Activated CD4-positive, alpha-beta T cell treated with anti-CD3 and anti-CD28 coated beads, Interleukin-2, amount 50 U/mL, for 1 hour (primary cell): ENCODE data around the gene RNU6-9.
"Not testable (repeated sequence)": the region's sequence is repeated elsewhere in the genome, so short reads cannot be mapped to it uniquely, and the experiment has no call there.

Experiments used
- DNase-seq: peaks from one replicate; pipeline ENCODE4 v3.0.0-alpha.2; 2020

The RNU6-9 gene

GRCh38 chr19:861756-862580 is 31.3 kb upstream of the RNU6-9 start:
- peak; percentile 69 for DNase-seq

GRCh38 chr19:862581-863314 is 30.5 kb upstream of the RNU6-9 start:
- peak; percentile 84 for DNase-seq

- no peak for DNase-seq
Observed at GRCh38 chr19:863315-863620, 30.0 kb upstream of the RNU6-9 start.

GRCh38 chr19:866769-867300 is 26.4 kb upstream of the RNU6-9 start:
- no peak for DNase-seq

- no peak for DNase-seq
Observed at GRCh38 chr19:867301-867793, 25.9 kb upstream of the RNU6-9 start.

GRCh38 chr19:867855-868457 is 25.3 kb upstream of the RNU6-9 start:
- no peak for DNase-seq

GRCh38 chr19:868458-869244 is 24.6 kb upstream of the RNU6-9 start:
- no peak for DNase-seq

GRCh38 chr19:869245-870177 is 23.8 kb upstream of the RNU6-9 start:
- DNase-seq, result no peak

GRCh38 chr19:870314-870713 is 23.0 kb upstream of the RNU6-9 start:
- DNase-seq, result no peak

- DNase-seq, result no peak
Observed at GRCh38 chr19:870963-871401, 22.3 kb upstream of the RNU6-9 start.

GRCh38 chr19:871446-872265 is 21.6 kb upstream of the RNU6-9 start:
- DNase-seq, result no peak

- peak; percentile 80 for DNase-seq
Observed at GRCh38 chr19:872266-872951, 20.9 kb upstream of the RNU6-9 start.

- peak; percentile 79 for DNase-seq
Observed at GRCh38 chr19:873084-873483, 20.2 kb upstream of the RNU6-9 start.

GRCh38 chr19:873561-874041 is 19.7 kb upstream of the RNU6-9 start:
- no peak for DNase-seq

- no peak for DNase-seq
Observed at GRCh38 chr19:875265-875879, 17.9 kb upstream of the RNU6-9 start.

GRCh38 chr19:876089-876488 is 17.2 kb upstream of the RNU6-9 start:
- no peak for DNase-seq

GRCh38 chr19:876780-877314 is 16.4 kb upstream of the RNU6-9 start:
- no peak for DNase-seq

GRCh38 chr19:877992-878660 is 15.2 kb upstream of the RNU6-9 start:
- DNase-seq, result not testable (repeated sequence)
